Loucy (cell line): ENCODE data around the gene INPP4A.

Experiments used
- CTCF ChIP-seq: fragments of 200-600 bp; sonication (generic); conservative IDR thresholded peaks from 2 replicates; pipeline ENCODE4 v1.5.1; 2014; ENCODE audit warnings: mild to moderate bottlenecking, antibody characterized with exemption, low read length
- EZH2phosphoT487 ChIP-seq: fragments of 200-600 bp; IDR thresholded peaks from 2 replicates; pipeline ENCODE4 v1.6.1; 2018; ENCODE audit warnings: antibody characterized with exemption, mild to moderate bottlenecking, moderate library complexity, borderline replicate concordance

DNA sequence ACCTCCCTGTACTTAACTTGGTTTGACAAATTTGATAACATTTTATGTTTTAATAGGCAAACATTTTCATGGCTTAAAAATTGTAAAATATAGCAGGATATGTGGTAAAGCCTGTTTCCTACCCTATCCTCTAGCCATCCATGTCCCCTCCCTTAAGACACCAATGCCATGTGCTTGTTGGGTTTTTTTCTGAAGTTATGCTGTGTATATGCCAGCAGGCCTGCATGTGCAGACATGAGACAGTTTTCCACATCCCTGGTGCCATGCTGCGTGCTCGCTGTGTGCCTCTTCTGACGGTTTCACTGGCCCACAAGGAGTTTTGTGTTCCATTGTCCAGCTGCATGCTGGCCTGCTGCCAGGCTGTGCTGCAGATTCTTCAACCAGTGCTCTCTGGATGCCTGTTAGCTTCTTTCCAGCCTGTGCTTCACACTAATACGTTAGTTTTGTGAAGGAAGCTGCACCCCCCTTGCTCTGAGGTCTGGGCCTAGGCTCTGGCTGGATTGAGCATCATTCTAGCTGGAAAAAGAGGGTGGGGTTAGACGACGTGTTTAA lies 16.9 kb downstream of the INPP4A start:
- no peak for TF ChIP-seq CTCF
- TF ChIP-seq EZH2phosphoT487: no peak
